ENCODE data around the gene FOXB2. TPM values are rescaled to one million over a fixed set of nuclear protein-coding genes. Genes with fewer than 3 reads are reported as not detected.
A peak's percentile ranks its signal among the peaks of the same experiment; 100 is the strongest.

FOXB2 gene
- total and polyA plus RNA-seq, 2 of the 8 experiments (the other 6 are each of a cell fraction or from before 2014, with no cell fraction given) = 0.15 to 0.22 TPM

- WGBS, 2 experiments (ENCODE audit: extremely low coverage in 1 of 2, insufficient coverage in 1 of 2, insufficient read length in 1 of 2, insufficient replicate concordance in 2 of 2, low coverage in 1 of 2, low lambda C conversion rate in 2 of 2, missing lambda C conversion rate in 1 of 2) = 3% methylated on average over 5 of the region's 5 CpGs; no CpG with 5 or more reads in 1 of the 2 experiments
- Histone ChIP-seq H2BK12ac (ENCODE audit: low read depth, low read length) (0 out of 2 replicates have a peak overlapping the region, but pooled peaks have one; percentile 19), H2AK5ac (ENCODE audit: low read depth, low read length) (no peak overlapping the region), H3K4ac (replicated peaks; ENCODE audit: insufficient read length, low read depth, low read length) (no peak overlapping the region), H3K56ac (replicated peaks; ENCODE audit: insufficient read length, low read depth, low read length) (no peak overlapping the region), H3K27ac (ENCODE audit: low read depth, low read length) (no peak overlapping the region), H3K79me1 (ENCODE audit: low read depth, low read length) (no peaks in the 10 kb centered on the region), H3K27me3 (replicated peaks in 1 of 4; ENCODE audit: control insufficient read depth in 3 of 4, extremely low read depth in 1 of 4, insufficient read depth in 3 of 4, low read length in 3 of 4) (peaks cover 91 to 99% (median 99%) of the 10 kb centered on the region in 4 experiments), H3K9me3 (ENCODE audit: insufficient read depth in 2 of 2, low read depth in 1 of 2, low read length in 1 of 2) (no peaks in the 10 kb centered on the region; a peak in 1 of 4 replicates), H3K23ac (ENCODE audit: insufficient read length) (no peak overlapping the region), H2BK5ac (ENCODE audit: low read depth, low read length) (no peak overlapping the region), H2BK20ac (ENCODE audit: low read length) (no peak overlapping the region), H4K20me1 (replicated peaks in 1 of 2; ENCODE audit: control insufficient read depth in 1 of 2, insufficient read depth in 2 of 2, low read length in 2 of 2) (peaks cover 2 to 3% of the 10 kb centered on the region in 2 experiments), H3K4me1 (replicated peaks in 1 of 4; ENCODE audit: control insufficient read depth in 3 of 4, insufficient read depth in 4 of 4, low read length in 3 of 4) (peaks cover 18 to 58% (median 41%) of the 10 kb centered on the region in 4 experiments), H3K9ac (replicated peaks in 1 of 4; ENCODE audit: extremely low read depth in 1 of 4, low read depth in 3 of 4, low read length in 3 of 4) (no peak overlapping the region), H3K18ac (ENCODE audit: extremely low read depth, low read length) (no peak overlapping the region), H3K79me2 (ENCODE audit: control insufficient read depth in 1 of 2, insufficient read depth in 2 of 2, low read length in 2 of 2) (no peaks in the 10 kb centered on the region), H3K4me3 (ENCODE audit: extremely low read depth in 1 of 4, insufficient read depth in 2 of 4, low read depth in 3 of 4, low read length in 4 of 4) (peak overlapping the region; percentile 14 to 65 (median 26); a peak in 5 of 8 replicates), H3K36me3 (ENCODE audit: control insufficient read depth in 2 of 4, insufficient read depth in 4 of 4, low read length in 3 of 4) (peaks cover 0 to 9% (median 0%) of the 10 kb centered on the region in 4 experiments; a peak in 1 of 8 replicates), H2BK120ac (replicated peaks; ENCODE audit: low read depth, low read length) (no peak overlapping the region), H4K8ac (ENCODE audit: extremely low read depth, insufficient read depth, low read length) (no peak overlapping the region), H3K4me2 (ENCODE audit: insufficient read depth in 1 of 2, low read depth in 2 of 2, low read length in 2 of 2) (peak overlapping the region; percentile 90 to 94), H2AFZ (ENCODE audit: low read length) (no peak overlapping the region), H3K23me2 (ENCODE audit: low read depth, low read length) (peaks cover 46% of the 10 kb centered on the region), H4K5ac (ENCODE audit: insufficient read length, low read depth, low read length) (no peak overlapping the region), H2BK15ac (ENCODE audit: low read length) (no peak overlapping the region), H4K91ac (replicated peaks; ENCODE audit: insufficient read length, low read length) (no peak overlapping the region), H3K14ac (ENCODE audit: insufficient read length) (no peak overlapping the region)
- no peak for FAIRE-seq
- no peak for DNase-seq (ENCODE audit: low read depth in 1 of 2, low spot score in 2 of 2)
- POLR2A ChIA-PET (ENCODE audit: partially characterized antibody) = interaction anchor here (0.9 to 1.8 kb wide), 2 partner anchors 8 to 161 kb away, joined by 3 to 4 read pairs; no protein-coding TSS in a partner anchor
- TF ChIP-seq ATF3 (IDR thresholded peaks at IDR 0.05; ENCODE audit: insufficient read depth, low read depth, low read length) (no peak), RNF2 (IDR thresholded peaks at IDR 0.05; ENCODE audit: borderline replicate concordance, low read depth, low read length, missing control alignments, poor library complexity, severe bottlenecking) (peak; percentile 68), CBX8 (IDR thresholded peaks at IDR 0.05; ENCODE audit: borderline replicate concordance, low read depth, low read length) (0 out of 2 replicates have a peak, but pooled peaks have one; percentile 64)
- CTCF ChIA-PET (ENCODE audit: partially characterized antibody) = interaction anchor here (1.0 to 3.9 kb wide), 10 partner anchors 8 to 210 kb away, joined by 3 to 34 read pairs (median 5); no protein-coding TSS in a partner anchor
Observed at GRCh38 chr9:77017505-77017894, 2.0 kb upstream of the FOXB2 start.

Measured in H1 (cell line).